GM12878 (cell line): ENCODE measurements around the gene RGS14. TPM values are rescaled to one million over a fixed set of nuclear protein-coding genes. Genes with fewer than 3 reads are reported as not detected.

Source experiments
- BHLHE40 ChIP-seq, 2 experiments: fragments of 450-650 bp in 1 of 2; IDR thresholded peaks; 2 replicates each; pipeline ENCODE4 v1.6.1; 2011 to 2017; ENCODE audit warnings: low read depth in 2 of 2, borderline replicate concordance in 1 of 2, improper control_type of control experiment in 1 of 2, low read length in 1 of 2, mild to moderate bottlenecking in 1 of 2
- CBX3 ChIP-seq: fragments of 200-600 bp; sonication (generic); IDR thresholded peaks from 2 replicates; pipeline ENCODE4 v1.6.1; 2016; ENCODE audit warnings: low read depth, borderline replicate concordance
- CHD4 ChIP-seq: fragments of 200-600 bp; sonication (generic); IDR thresholded peaks from 2 replicates; pipeline ENCODE4 v1.6.1; 2016; ENCODE audit warnings: mild to moderate bottlenecking
- ESRRA ChIP-seq: IDR thresholded peaks from 2 replicates; pipeline ENCODE4 v1.6.1; 2012; ENCODE audit warnings: mild to moderate bottlenecking, low read length, improper control_type of control experiment
- KAT2A ChIP-seq: conservative IDR thresholded peaks from 2 replicates; pipeline ENCODE4 v1.6.1; 2011; ENCODE audit warnings: low read depth, low read length; ENCODE audit not compliant: control insufficient read depth
- NR2F1 ChIP-seq: fragments of 450-650 bp; conservative IDR thresholded peaks from 2 replicates; pipeline ENCODE4 v1.6.1; 2017; ENCODE audit warnings: mild to moderate bottlenecking
- POU2F2 ChIP-seq: IDR thresholded peaks from 3 replicates; pipeline ENCODE4 v1.6.1; 2011; ENCODE audit warnings: low read depth, mild to moderate bottlenecking, low read length, borderline replicate concordance
- RAD51 ChIP-seq: fragments of 450-650 bp; IDR thresholded peaks from 2 replicates; pipeline ENCODE4 v1.6.1; 2016; ENCODE audit warnings: moderate library complexity, mild to moderate bottlenecking, inconsistent platforms
- RCOR1 ChIP-seq: conservative IDR thresholded peaks from 2 replicates; pipeline ENCODE4 v1.6.1; 2012; ENCODE audit warnings: low read depth, low read length, improper control_type of control experiment
- ZBED1 ChIP-seq: IDR thresholded peaks from 2 replicates; pipeline ENCODE4 v1.6.1; 2016; ENCODE audit warnings: borderline replicate concordance
- ZNF24 ChIP-seq: fragments of 450-650 bp; IDR thresholded peaks from 2 replicates; pipeline ENCODE4 v1.6.1; 2017; ENCODE audit warnings: antibody characterized with exemption, mild to moderate bottlenecking
- ZNF622 ChIP-seq: fragments of 450-650 bp; IDR thresholded peaks from 2 replicates; pipeline ENCODE4 v1.6.1; 2017; ENCODE audit warnings: mild to moderate bottlenecking, inconsistent platforms
- polyA plus RNA-seq, 11 experiments: library from polyadenylated mRNA; depleted of rRNA in 4 of 11; unstranded in 6 of 11; stranded (reverse) in 5 of 11; fragments of >200 nt; fragmentation: Nextera tagmentation in 4 of 11; fragmentation: Illumina TruSeq in 1 of 11; extraction: Ambion mirVana in 4 of 11; extraction: Trizol in 1 of 11; gene quantifications; 1 replicate in 1 of 11; 2 replicates in 10 of 11; pipeline versions ENCODE4 v1.2.1 to v1.2.3, GENCODE V29; 2011 to 2016; ENCODE audit warnings: inconsistent platforms in 2 of 11, missing spikeins in 2 of 11, low read depth in 1 of 11
- total RNA-seq, 4 experiments: library from RNA; depleted of rRNA in 3 of 4; stranded (reverse); fragments of >200 nt in 3 of 4; fragmentation: Illumina TruSeq in 1 of 4; extraction: Trizol in 1 of 4; gene quantifications; 2 replicates each; pipeline versions ENCODE4 v1.2.1 to v1.2.3, GENCODE V29; 2013 to 2021
- TF ChIP-seq, protein P1 (sequence below): fragments of 450-650 bp; formaldehyde crosslinking; IDR thresholded peaks from 2 replicates; pipeline ENCODE4 v1.4.0; 2020; ENCODE audit warnings: mild to moderate bottlenecking, moderate library complexity
- TF ChIP-seq, protein P2 (sequence below): IDR thresholded peaks from 2 replicates; pipeline ENCODE4 v1.6.1; 2011; ENCODE audit warnings: low read depth, low read length, improper control_type of control experiment, borderline replicate concordance
- TF ChIP-seq, protein P3 (sequence below): IDR thresholded peaks from 2 replicates; pipeline ENCODE4 v1.6.1; 2012; ENCODE audit warnings: low read depth, low read length, improper control_type of control experiment
- TF ChIP-seq, protein P4 (sequence below): fragments of 450-650 bp; IDR thresholded peaks from 2 replicates; pipeline ENCODE4 v1.6.1; 2016; ENCODE audit warnings: mild to moderate bottlenecking
- TF ChIP-seq, protein P5 (sequence below): fragments of 450-650 bp; IDR thresholded peaks from 2 replicates; pipeline ENCODE4 v1.6.1; 2016; ENCODE audit warnings: mild to moderate bottlenecking
- TF ChIP-seq, protein P6 (sequence below): fragments of 450-650 bp; conservative IDR thresholded peaks from 2 replicates; pipeline ENCODE4 v1.6.1; 2017; ENCODE audit warnings: mild to moderate bottlenecking, moderate library complexity

RGS14 gene
- total and polyA plus RNA-seq, 10 of the 15 experiments (the other 5 are each of a cell fraction or from before 2014, with no cell fraction given) = 0.19 to 88.7 (median 54.8) TPM

DNA sequence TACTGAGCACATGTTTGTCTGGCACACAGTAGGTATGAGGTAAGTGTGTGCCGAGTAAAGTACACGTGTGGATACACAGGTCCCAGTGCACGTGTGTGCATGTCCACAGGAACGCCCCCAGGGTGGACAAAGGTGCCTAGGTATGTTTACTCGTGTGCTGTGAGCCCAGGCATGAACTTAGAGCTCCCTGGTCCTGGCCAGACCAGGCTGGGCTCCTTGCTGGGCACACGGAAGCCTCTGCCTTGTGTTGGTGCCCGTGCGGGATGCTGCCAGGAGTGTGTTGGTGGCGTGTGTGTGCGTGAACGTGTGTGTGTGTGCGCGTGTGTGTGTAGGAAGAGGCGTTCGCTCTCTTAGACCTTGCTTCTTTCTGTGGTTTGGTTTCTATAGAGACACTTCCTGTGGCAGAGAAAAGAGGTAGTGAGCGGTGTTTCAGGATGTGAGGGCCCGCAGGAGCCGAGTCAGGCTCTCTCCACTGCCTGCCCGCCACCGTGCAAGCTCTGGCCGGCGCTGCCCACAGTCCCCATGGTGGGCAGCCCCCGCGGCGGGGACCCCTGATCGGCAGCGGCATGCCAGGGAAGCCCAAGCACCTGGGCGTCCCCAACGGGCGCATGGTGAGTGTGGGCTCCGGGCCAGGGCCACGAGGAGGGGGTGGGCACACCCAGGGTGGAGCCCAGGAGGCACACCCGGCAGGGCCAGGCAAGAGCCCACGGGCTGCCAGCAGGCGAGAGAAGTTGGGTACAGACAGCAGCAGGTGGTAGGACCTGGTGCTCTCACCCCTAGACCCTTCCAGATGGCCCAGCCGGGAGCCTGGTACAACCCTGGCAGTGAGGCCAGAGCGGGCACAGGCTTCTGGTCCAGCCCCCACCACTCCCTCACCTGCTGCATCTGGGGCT lies at the start of gene RGS14 (continued):
- TF ChIP-seq POU2F2 (peak; percentile 13; the same call in 1 of the 3 replicates), CBX3 (no peak), ESRRA (no peak), KAT2A (no peak), CHD4 (no peak), NR2F1 (peak; percentile 66), ZNF24 (no peak), ZNF622 (no peak), ZBED1 (peak; percentile 64; the same call in 1 of the 2 replicates), RAD51 (no peak), BHLHE40 (IDR thresholded peaks at IDR 0.05; ENCODE audit: borderline replicate concordance in 1 of 2, low read depth in 2 of 2, low read length in 1 of 2) (peak; percentile 90 to 94; a peak in 3 of 4 replicates), RCOR1 (0 out of 2 replicates have a peak, but pooled peaks have one; percentile 67)
- TF ChIP-seq, protein P1, sequence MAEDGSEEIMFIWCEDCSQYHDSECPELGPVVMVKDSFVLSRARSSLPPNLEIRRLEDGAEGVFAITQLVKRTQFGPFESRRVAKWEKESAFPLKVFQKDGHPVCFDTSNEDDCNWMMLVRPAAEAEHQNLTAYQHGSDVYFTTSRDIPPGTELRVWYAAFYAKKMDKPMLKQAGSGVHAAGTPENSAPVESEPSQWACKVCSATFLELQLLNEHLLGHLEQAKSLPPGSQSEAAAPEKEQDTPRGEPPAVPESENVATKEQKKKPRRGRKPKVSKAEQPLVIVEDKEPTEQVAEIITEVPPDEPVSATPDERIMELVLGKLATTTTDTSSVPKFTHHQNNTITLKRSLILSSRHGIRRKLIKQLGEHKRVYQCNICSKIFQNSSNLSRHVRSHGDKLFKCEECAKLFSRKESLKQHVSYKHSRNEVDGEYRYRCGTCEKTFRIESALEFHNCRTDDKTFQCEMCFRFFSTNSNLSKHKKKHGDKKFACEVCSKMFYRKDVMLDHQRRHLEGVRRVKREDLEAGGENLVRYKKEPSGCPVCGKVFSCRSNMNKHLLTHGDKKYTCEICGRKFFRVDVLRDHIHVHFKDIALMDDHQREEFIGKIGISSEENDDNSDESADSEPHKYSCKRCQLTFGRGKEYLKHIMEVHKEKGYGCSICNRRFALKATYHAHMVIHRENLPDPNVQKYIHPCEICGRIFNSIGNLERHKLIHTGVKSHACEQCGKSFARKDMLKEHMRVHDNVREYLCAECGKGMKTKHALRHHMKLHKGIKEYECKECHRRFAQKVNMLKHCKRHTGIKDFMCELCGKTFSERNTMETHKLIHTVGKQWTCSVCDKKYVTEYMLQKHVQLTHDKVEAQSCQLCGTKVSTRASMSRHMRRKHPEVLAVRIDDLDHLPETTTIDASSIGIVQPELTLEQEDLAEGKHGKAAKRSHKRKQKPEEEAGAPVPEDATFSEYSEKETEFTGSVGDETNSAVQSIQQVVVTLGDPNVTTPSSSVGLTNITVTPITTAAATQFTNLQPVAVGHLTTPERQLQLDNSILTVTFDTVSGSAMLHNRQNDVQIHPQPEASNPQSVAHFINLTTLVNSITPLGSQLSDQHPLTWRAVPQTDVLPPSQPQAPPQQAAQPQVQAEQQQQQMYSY (CRISPR knock-in tag) = no peak
- TF ChIP-seq, protein P2, sequence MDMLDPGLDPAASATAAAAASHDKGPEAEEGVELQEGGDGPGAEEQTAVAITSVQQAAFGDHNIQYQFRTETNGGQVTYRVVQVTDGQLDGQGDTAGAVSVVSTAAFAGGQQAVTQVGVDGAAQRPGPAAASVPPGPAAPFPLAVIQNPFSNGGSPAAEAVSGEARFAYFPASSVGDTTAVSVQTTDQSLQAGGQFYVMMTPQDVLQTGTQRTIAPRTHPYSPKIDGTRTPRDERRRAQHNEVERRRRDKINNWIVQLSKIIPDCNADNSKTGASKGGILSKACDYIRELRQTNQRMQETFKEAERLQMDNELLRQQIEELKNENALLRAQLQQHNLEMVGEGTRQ = no peak
- TF ChIP-seq, protein P3, sequence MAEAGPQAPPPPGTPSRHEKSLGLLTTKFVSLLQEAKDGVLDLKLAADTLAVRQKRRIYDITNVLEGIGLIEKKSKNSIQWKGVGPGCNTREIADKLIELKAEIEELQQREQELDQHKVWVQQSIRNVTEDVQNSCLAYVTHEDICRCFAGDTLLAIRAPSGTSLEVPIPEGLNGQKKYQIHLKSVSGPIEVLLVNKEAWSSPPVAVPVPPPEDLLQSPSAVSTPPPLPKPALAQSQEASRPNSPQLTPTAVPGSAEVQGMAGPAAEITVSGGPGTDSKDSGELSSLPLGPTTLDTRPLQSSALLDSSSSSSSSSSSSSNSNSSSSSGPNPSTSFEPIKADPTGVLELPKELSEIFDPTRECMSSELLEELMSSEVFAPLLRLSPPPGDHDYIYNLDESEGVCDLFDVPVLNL = no peak
- TF ChIP-seq, protein P4, sequence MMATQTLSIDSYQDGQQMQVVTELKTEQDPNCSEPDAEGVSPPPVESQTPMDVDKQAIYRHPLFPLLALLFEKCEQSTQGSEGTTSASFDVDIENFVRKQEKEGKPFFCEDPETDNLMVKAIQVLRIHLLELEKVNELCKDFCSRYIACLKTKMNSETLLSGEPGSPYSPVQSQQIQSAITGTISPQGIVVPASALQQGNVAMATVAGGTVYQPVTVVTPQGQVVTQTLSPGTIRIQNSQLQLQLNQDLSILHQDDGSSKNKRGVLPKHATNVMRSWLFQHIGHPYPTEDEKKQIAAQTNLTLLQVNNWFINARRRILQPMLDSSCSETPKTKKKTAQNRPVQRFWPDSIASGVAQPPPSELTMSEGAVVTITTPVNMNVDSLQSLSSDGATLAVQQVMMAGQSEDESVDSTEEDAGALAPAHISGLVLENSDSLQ = peak; percentile 51; the same call in 1 of the 2 replicates
- TF ChIP-seq, protein P5, sequence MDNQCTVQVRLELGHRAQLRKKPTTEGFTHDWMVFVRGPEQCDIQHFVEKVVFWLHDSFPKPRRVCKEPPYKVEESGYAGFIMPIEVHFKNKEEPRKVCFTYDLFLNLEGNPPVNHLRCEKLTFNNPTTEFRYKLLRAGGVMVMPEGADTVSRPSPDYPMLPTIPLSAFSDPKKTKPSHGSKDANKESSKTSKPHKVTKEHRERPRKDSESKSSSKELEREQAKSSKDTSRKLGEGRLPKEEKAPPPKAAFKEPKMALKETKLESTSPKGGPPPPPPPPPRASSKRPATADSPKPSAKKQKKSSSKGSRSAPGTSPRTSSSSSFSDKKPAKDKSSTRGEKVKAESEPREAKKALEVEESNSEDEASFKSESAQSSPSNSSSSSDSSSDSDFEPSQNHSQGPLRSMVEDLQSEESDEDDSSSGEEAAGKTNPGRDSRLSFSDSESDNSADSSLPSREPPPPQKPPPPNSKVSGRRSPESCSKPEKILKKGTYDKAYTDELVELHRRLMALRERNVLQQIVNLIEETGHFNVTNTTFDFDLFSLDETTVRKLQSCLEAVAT = peak; percentile 92
- TF ChIP-seq, protein P6, sequence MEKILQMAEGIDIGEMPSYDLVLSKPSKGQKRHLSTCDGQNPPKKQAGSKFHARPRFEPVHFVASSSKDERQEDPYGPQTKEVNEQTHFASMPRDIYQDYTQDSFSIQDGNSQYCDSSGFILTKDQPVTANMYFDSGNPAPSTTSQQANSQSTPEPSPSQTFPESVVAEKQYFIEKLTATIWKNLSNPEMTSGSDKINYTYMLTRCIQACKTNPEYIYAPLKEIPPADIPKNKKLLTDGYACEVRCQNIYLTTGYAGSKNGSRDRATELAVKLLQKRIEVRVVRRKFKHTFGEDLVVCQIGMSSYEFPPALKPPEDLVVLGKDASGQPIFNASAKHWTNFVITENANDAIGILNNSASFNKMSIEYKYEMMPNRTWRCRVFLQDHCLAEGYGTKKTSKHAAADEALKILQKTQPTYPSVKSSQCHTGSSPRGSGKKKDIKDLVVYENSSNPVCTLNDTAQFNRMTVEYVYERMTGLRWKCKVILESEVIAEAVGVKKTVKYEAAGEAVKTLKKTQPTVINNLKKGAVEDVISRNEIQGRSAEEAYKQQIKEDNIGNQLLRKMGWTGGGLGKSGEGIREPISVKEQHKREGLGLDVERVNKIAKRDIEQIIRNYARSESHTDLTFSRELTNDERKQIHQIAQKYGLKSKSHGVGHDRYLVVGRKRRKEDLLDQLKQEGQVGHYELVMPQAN = peak; percentile 91
